ENCODE measurements around the gene MINDY4. TPM values are rescaled to one million over a fixed set of nuclear protein-coding genes. Genes with fewer than 3 reads are reported as not detected.

MINDY4 gene
- total and polyA plus RNA-seq, 2 of the 8 experiments (the other 6 are each of a cell fraction or from before 2014, with no cell fraction given), result 1.3 to 3.6 TPM

DNA sequence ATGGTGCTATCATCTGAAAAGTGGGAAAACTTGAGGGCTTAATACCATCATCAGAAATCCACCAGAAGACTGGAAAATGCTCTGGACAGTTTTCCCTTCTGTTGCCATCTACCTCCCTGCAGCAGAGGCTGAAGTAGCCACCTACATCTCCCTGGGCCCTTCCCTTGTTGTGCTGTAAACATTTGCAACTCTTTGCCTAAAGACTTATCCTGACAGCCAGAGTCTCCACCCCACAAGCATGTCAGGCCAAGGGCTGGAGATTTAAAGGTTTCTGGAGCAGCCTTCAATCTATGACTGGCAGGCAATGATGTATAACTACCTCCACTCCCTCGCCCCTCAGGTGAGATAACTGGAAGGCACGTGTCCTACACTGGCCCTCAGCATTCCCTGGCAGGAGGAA lies 49.0 kb upstream of the MINDY4 start:
- no peak overlapping the region for H3K9ac ChIP-seq (replicated peaks in 1 of 4; ENCODE audit: extremely low read depth in 1 of 4, low read depth in 3 of 4, low read length in 3 of 4)
- H2BK5ac ChIP-seq (ENCODE audit: low read depth, low read length), result no peak overlapping the region
- 85% methylated on average over 2 of the region's 2 CpGs; no CpG with 5 or more reads in 1 of the 2 experiments for WGBS, 2 experiments (ENCODE audit: extremely low coverage in 1 of 2, insufficient coverage in 1 of 2, insufficient read length in 1 of 2, insufficient replicate concordance in 2 of 2, low coverage in 1 of 2, low lambda C conversion rate in 2 of 2, missing lambda C conversion rate in 1 of 2)
- ChIA-PET CTCF (ENCODE audit: partially characterized antibody) (interaction anchor here (1.0 to 2.6 kb wide), 4 partner anchors 11 to 69 kb away, joined by 3 to 16 read pairs (median 4); no protein-coding TSS in a partner anchor), POLR2A (ENCODE audit: partially characterized antibody) (interaction anchor here (1.3 kb wide), 1 partner anchor 13 kb away, joined by 3 read pairs; no protein-coding TSS in a partner anchor)
- H3K4me2 ChIP-seq (ENCODE audit: insufficient read depth in 1 of 2, low read depth in 2 of 2, low read length in 2 of 2), result no peak overlapping the region
- H2AFZ ChIP-seq (ENCODE audit: low read length), result no peak overlapping the region
- H3K79me1 ChIP-seq (ENCODE audit: low read depth, low read length), result no peaks in the 10 kb centered on the region
- H3K23ac ChIP-seq (ENCODE audit: insufficient read length), result no peak overlapping the region
- no peaks in the 10 kb centered on the region for H4K20me1 ChIP-seq (replicated peaks in 1 of 2; ENCODE audit: control insufficient read depth in 1 of 2, insufficient read depth in 2 of 2, low read length in 2 of 2)
- no peak overlapping the region for H2BK15ac ChIP-seq (ENCODE audit: low read length)
- H2BK12ac ChIP-seq (ENCODE audit: low read depth, low read length), result no peak overlapping the region
- peaks cover 4% of the 10 kb centered on the region; the same call in 1 of the 2 replicates for H3K23me2 ChIP-seq (ENCODE audit: low read depth, low read length)
- H4K91ac ChIP-seq (replicated peaks; ENCODE audit: insufficient read length, low read length), result no peak overlapping the region
- H4K5ac ChIP-seq (ENCODE audit: insufficient read length, low read depth, low read length), result no peak overlapping the region
- no peak for DNase-seq (ENCODE audit: low read depth in 1 of 2, low spot score in 2 of 2)
- H3K4me3 ChIP-seq (ENCODE audit: extremely low read depth in 1 of 4, insufficient read depth in 2 of 4, low read depth in 3 of 4, low read length in 4 of 4), result no peak overlapping the region
- no peak overlapping the region for H3K18ac ChIP-seq (ENCODE audit: extremely low read depth, low read length)
- H3K14ac ChIP-seq (ENCODE audit: insufficient read length), result no peak overlapping the region
- H3K4me1 ChIP-seq (replicated peaks in 1 of 4; ENCODE audit: control insufficient read depth in 3 of 4, insufficient read depth in 4 of 4, low read length in 3 of 4), result peaks cover 0 to 7% (median 3%) of the 10 kb centered on the region in 4 experiments; a peak in 3 of 7 replicates
- H3K4ac ChIP-seq (replicated peaks; ENCODE audit: insufficient read length, low read depth, low read length), result no peak overlapping the region
- no peaks in the 10 kb centered on the region for H3K36me3 ChIP-seq (ENCODE audit: control insufficient read depth in 2 of 4, insufficient read depth in 4 of 4, low read length in 3 of 4)
- H3K27ac ChIP-seq (ENCODE audit: low read depth, low read length), result no peak overlapping the region
- H2AK5ac ChIP-seq (ENCODE audit: low read depth, low read length), result no peak overlapping the region
- no peak for TF ChIP-seq RXRA (IDR thresholded peaks at IDR 0.05; ENCODE audit: insufficient read depth, low read depth, low read length)
- TF ChIP-seq SIRT6 (IDR thresholded peaks at IDR 0.05; ENCODE audit: low read length), result no peak
- no peak for TF ChIP-seq CTBP2 (IDR thresholded peaks at IDR 0.05; ENCODE audit: borderline replicate concordance, insufficient read depth, insufficient read length, low read length)
- no peak for TF ChIP-seq KDM5A (IDR thresholded peaks at IDR 0.05; ENCODE audit: low read length)
- no peak for TF ChIP-seq TBP (IDR thresholded peaks at IDR 0.05; ENCODE audit: low read depth, low read length)
- TF ChIP-seq BRCA1 (IDR thresholded peaks at IDR 0.05; ENCODE audit: low read depth, low read length), result no peak
- TF ChIP-seq HDAC2 (IDR thresholded peaks at IDR 0.05; ENCODE audit: borderline replicate concordance in 1 of 2, low read depth in 2 of 2, low read length in 2 of 2), result no peak
- TF ChIP-seq JUN (IDR thresholded peaks at IDR 0.05; ENCODE audit: low read depth, low read length), result no peak
- no peak for TF ChIP-seq CREB1 (IDR thresholded peaks at IDR 0.05)
- TF ChIP-seq, protein P1, sequence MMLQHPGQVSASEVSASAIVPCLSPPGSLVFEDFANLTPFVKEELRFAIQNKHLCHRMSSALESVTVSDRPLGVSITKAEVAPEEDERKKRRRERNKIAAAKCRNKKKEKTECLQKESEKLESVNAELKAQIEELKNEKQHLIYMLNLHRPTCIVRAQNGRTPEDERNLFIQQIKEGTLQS (IDR thresholded peaks at IDR 0.05; ENCODE audit: insufficient read depth, low read depth, low read length), result no peak
- no peak for TF ChIP-seq SAP30 (IDR thresholded peaks at IDR 0.05; ENCODE audit: insufficient read depth, insufficient replicate concordance, low read length)
- H2BK20ac ChIP-seq (ENCODE audit: low read length), result no peak overlapping the region
- H3K56ac ChIP-seq (replicated peaks; ENCODE audit: insufficient read length, low read depth, low read length), result no peak overlapping the region
- H2BK120ac ChIP-seq (replicated peaks; ENCODE audit: low read depth, low read length), result no peak overlapping the region
- peaks cover 18 to 22% of the 10 kb centered on the region in 2 experiments for H3K9me3 ChIP-seq (ENCODE audit: insufficient read depth in 2 of 2, low read depth in 1 of 2, low read length in 1 of 2)
- no peak for FAIRE-seq
- H3K79me2 ChIP-seq (ENCODE audit: control insufficient read depth in 1 of 2, insufficient read depth in 2 of 2, low read length in 2 of 2), result no peaks in the 10 kb centered on the region
- H3K27me3 ChIP-seq (replicated peaks in 1 of 4; ENCODE audit: control insufficient read depth in 3 of 4, extremely low read depth in 1 of 4, insufficient read depth in 3 of 4, low read length in 3 of 4), result no peaks in the 10 kb centered on the region; a peak in 2 of 7 replicates
- no peak overlapping the region for H4K8ac ChIP-seq (ENCODE audit: extremely low read depth, insufficient read depth, low read length)

All from H1 (cell line).